ACC112 (cell line): ENCODE results near the gene GRID1.

Source experiments
- H2AFZ ChIP-seq: fragments of 200-600 bp; sonication (generic); one replicate; pipeline ENCODE4 v1.6.0; 2017; ENCODE audit warnings: antibody characterized with exemption, low read length; ENCODE audit not compliant: unreplicated experiment
- H3K27ac ChIP-seq: fragments of 200-600 bp; sonication (generic); 2 replicates; pipeline ENCODE4 v1.5.1; 2014; ENCODE audit warnings: low read depth, mild to moderate bottlenecking, antibody characterized with exemption, low read length, moderate library complexity
- H3K27me3 ChIP-seq: fragments of 200-600 bp; sonication (generic); 2 replicates; pipeline ENCODE4 v1.6.1; 2014; ENCODE audit warnings: mild to moderate bottlenecking, antibody characterized with exemption, low read length, moderate library complexity, mixed read lengths; ENCODE audit not compliant: insufficient read depth
- H3K36me3 ChIP-seq: fragments of 200-600 bp; sonication (generic); 2 replicates; pipeline ENCODE4 v1.6.1; 2016; ENCODE audit warnings: mild to moderate bottlenecking, antibody characterized with exemption, low read length, moderate library complexity, mixed read lengths; ENCODE audit not compliant: insufficient read depth
- H3K4me1 ChIP-seq: fragments of 200-600 bp; sonication (generic); one replicate; pipeline ENCODE4 v1.6.1; 2016; ENCODE audit warnings: low read length, mixed read lengths; ENCODE audit not compliant: insufficient read depth, unreplicated experiment, control insufficient read depth
- H3K4me3 ChIP-seq: fragments of 200-600 bp; sonication (generic); 2 replicates; pipeline ENCODE4 v1.5.1; 2014; ENCODE audit warnings: mild to moderate bottlenecking, low read depth, low read length
- H3K79me2 ChIP-seq: fragments of 200-600 bp; sonication (generic); one replicate; pipeline ENCODE4 v1.6.0; 2016; ENCODE audit warnings: low read length; ENCODE audit not compliant: control insufficient read depth, unreplicated experiment, insufficient read depth

GRID1 gene

GRCh38 chr10:85617751-85618546 is 748.6 kb downstream of the GRID1 start:
- H3K79me2 ChIP-seq, result no peaks in the 10 kb centered on the region
- no peak overlapping the region for H3K27ac ChIP-seq
- H3K27me3 ChIP-seq, result no peaks in the 10 kb centered on the region
- H2AFZ ChIP-seq, result no peak overlapping the region
- H3K36me3 ChIP-seq, result no peaks in the 10 kb centered on the region
- H3K4me1 ChIP-seq, result no peaks in the 10 kb centered on the region
- H3K4me3 ChIP-seq, result no peak overlapping the region

- Histone ChIP-seq H3K4me1 (no peaks in the 10 kb centered on the region), H3K27ac (no peak overlapping the region), H3K4me3 (no peak overlapping the region), H2AFZ (no peak overlapping the region), H3K27me3 (no peaks in the 10 kb centered on the region), H3K79me2 (no peaks in the 10 kb centered on the region), H3K36me3 (no peaks in the 10 kb centered on the region)
Observed at GRCh38 chr10:85615556-85615955, 751.0 kb downstream of the GRID1 start.

- no peaks in the 10 kb centered on the region for H3K36me3 ChIP-seq
- H3K27ac ChIP-seq, result no peak overlapping the region
- H3K27me3 ChIP-seq, result no peaks in the 10 kb centered on the region
- no peak overlapping the region for H2AFZ ChIP-seq
- no peaks in the 10 kb centered on the region for H3K79me2 ChIP-seq
- no peaks in the 10 kb centered on the region for H3K4me1 ChIP-seq
- no peak overlapping the region for H3K4me3 ChIP-seq
Observed at GRCh38 chr10:85614981-85615380, 751.6 kb downstream of the GRID1 start.

GRCh38 chr10:85614566-85614965 is 752.0 kb downstream of the GRID1 start:
- Histone ChIP-seq H3K79me2 (no peaks in the 10 kb centered on the region), H3K4me3 (no peak overlapping the region), H3K27ac (no peak overlapping the region), H3K27me3 (no peaks in the 10 kb centered on the region), H3K4me1 (no peaks in the 10 kb centered on the region), H3K36me3 (no peaks in the 10 kb centered on the region), H2AFZ (no peak overlapping the region)

GRCh38 chr10:85613391-85613790 is 753.2 kb downstream of the GRID1 start:
- Histone ChIP-seq H3K4me3 (no peak overlapping the region), H3K79me2 (no peaks in the 10 kb centered on the region), H3K4me1 (no peaks in the 10 kb centered on the region), H3K27ac (no peak overlapping the region), H3K36me3 (no peaks in the 10 kb centered on the region), H3K27me3 (no peaks in the 10 kb centered on the region), H2AFZ (no peak overlapping the region)

GRCh38 chr10:85612833-85613232 is 753.8 kb downstream of the GRID1 start:
- Histone ChIP-seq H2AFZ (no peak overlapping the region), H3K27ac (no peak overlapping the region), H3K4me1 (no peaks in the 10 kb centered on the region), H3K79me2 (no peaks in the 10 kb centered on the region), H3K27me3 (no peaks in the 10 kb centered on the region), H3K4me3 (no peak overlapping the region), H3K36me3 (no peaks in the 10 kb centered on the region)

GRCh38 chr10:85612378-85612775 is 754.2 kb downstream of the GRID1 start:
- Histone ChIP-seq H3K4me1 (no peaks in the 10 kb centered on the region), H3K79me2 (no peaks in the 10 kb centered on the region), H3K27me3 (no peaks in the 10 kb centered on the region), H3K4me3 (no peak overlapping the region), H2AFZ (no peak overlapping the region), H3K36me3 (no peaks in the 10 kb centered on the region), H3K27ac (no peak overlapping the region)

- Histone ChIP-seq H3K4me1 (no peaks in the 10 kb centered on the region), H3K4me3 (no peak overlapping the region), H3K27me3 (no peaks in the 10 kb centered on the region), H2AFZ (no peak overlapping the region), H3K36me3 (no peaks in the 10 kb centered on the region), H3K79me2 (no peaks in the 10 kb centered on the region), H3K27ac (no peak overlapping the region)
Observed at GRCh38 chr10:85611746-85612377, 754.7 kb downstream of the GRID1 start.

GRCh38 chr10:85611093-85611740 is 755.4 kb downstream of the GRID1 start:
- Histone ChIP-seq H3K27me3 (no peaks in the 10 kb centered on the region), H3K4me3 (no peak overlapping the region), H2AFZ (no peak overlapping the region), H3K27ac (no peak overlapping the region), H3K4me1 (no peaks in the 10 kb centered on the region), H3K36me3 (no peaks in the 10 kb centered on the region), H3K79me2 (no peaks in the 10 kb centered on the region)

GRCh38 chr10:85610381-85611092 is 756.1 kb downstream of the GRID1 start:
- H3K4me3 ChIP-seq, result no peak overlapping the region
- H3K27ac ChIP-seq, result no peak overlapping the region
- H3K79me2 ChIP-seq, result no peaks in the 10 kb centered on the region
- no peaks in the 10 kb centered on the region for H3K4me1 ChIP-seq
- no peak overlapping the region for H2AFZ ChIP-seq
- no peaks in the 10 kb centered on the region for H3K36me3 ChIP-seq
- H3K27me3 ChIP-seq, result no peaks in the 10 kb centered on the region
